ENCODE data around the gene IL17F. TPM values are rescaled to one million over a fixed set of nuclear protein-coding genes. Genes with fewer than 3 reads are reported as not detected.

Gene IL17F
- total RNA-seq, 1 experiment from 2014 or later = not detected

DNA sequence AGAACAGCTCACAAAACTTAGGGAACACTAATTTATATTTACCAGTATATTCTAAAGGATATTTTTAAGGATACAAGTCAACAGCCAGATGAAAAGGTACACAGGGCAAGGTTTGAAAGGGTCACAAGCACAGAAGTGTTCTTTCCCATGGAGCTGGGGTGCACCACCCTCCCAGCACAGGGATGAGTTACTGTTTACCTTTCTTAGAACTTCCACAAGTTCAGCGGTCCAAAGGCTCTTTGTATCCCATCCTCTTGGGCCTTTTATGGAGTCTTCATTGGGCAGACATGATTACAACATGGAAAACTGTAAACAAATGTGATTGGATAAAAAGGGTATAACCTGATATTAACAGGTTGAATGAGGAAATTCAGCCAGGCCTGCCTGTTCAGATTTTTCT lies 1.1 kb upstream of the IL17F start:
- DNase-seq (ENCODE audit: low read depth, low spot score) (no peak), ATAC-seq (no peak)
- Histone ChIP-seq H3K9me3 (ENCODE audit: control insufficient read depth in 1 of 2, insufficient read depth in 1 of 2, low read depth in 1 of 2, low read length in 2 of 2) (no peaks in the 10 kb centered on the region), H2AFZ (ENCODE audit: low read depth, low read length, poor library complexity, severe bottlenecking) (no peak overlapping the region), H3K4me1 (ENCODE audit: control insufficient read depth in 1 of 2, insufficient read depth in 2 of 2, low read length in 2 of 2) (no peaks in the 10 kb centered on the region), H4K20me1 (ENCODE audit: insufficient read depth) (no peaks in the 10 kb centered on the region), H3K4me3 (replicated peaks in 1 of 2; ENCODE audit: low read depth in 1 of 2, low read length in 2 of 2) (no peak overlapping the region), H3K36me3 (ENCODE audit: control insufficient read depth in 1 of 2, insufficient read depth in 2 of 2, low read length in 2 of 2) (no peaks in the 10 kb centered on the region), H3K27me3 (ENCODE audit: insufficient read depth, low read length) (peaks cover 16% of the 10 kb centered on the region; the same call in 1 of the 2 replicates), H3K4me2 (ENCODE audit: low read length) (no peak overlapping the region), H3K9me2 (ENCODE audit: insufficient read depth) (no peaks in the 10 kb centered on the region), H3K27ac (ENCODE audit: low read depth, low read length) (no peak overlapping the region), H3K79me2 (ENCODE audit: insufficient read depth, low read length) (no peaks in the 10 kb centered on the region), H3K9ac (ENCODE audit: low read length) (no peak overlapping the region)
- intact Hi-C loops (cut with micrococcal nuclease) = no loop called here
- ChIA-PET CTCF (no interaction called here), RAD21 (ENCODE audit: low non-redundant PET in 1 of 2, low total read pairs in 2 of 2, uncharacterized antibody in 2 of 2, unreplicated experiment in 2 of 2) (no interaction called here), POLR2A (no interaction called here)
- BruUV-seq (replicated peaks) = no TSS peak
- TF ChIP-seq JUND (IDR thresholded peaks at IDR 0.05) = no peak
- TF ChIP-seq EZH2phosphoT487 (IDR thresholded peaks at IDR 0.05; ENCODE audit: borderline replicate concordance) = no peak
- TF ChIP-seq EZH2 (IDR thresholded peaks at IDR 0.05) = no peak
- no peak for TF ChIP-seq FOSL1 (IDR thresholded peaks at IDR 0.05; ENCODE audit: low read depth)
- TF ChIP-seq, protein P1, sequence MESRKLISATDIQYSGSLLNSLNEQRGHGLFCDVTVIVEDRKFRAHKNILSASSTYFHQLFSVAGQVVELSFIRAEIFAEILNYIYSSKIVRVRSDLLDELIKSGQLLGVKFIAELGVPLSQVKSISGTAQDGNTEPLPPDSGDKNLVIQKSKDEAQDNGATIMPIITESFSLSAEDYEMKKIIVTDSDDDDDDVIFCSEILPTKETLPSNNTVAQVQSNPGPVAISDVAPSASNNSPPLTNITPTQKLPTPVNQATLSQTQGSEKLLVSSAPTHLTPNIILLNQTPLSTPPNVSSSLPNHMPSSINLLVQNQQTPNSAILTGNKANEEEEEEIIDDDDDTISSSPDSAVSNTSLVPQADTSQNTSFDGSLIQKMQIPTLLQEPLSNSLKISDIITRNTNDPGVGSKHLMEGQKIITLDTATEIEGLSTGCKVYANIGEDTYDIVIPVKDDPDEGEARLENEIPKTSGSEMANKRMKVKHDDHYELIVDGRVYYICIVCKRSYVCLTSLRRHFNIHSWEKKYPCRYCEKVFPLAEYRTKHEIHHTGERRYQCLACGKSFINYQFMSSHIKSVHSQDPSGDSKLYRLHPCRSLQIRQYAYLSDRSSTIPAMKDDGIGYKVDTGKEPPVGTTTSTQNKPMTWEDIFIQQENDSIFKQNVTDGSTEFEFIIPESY (IDR thresholded peaks at IDR 0.05; ENCODE audit: extremely low read depth, insufficient replicate concordance, low read length) = no peak
- no peak for TF ChIP-seq ELF1 (IDR thresholded peaks at IDR 0.05; ENCODE audit: borderline replicate concordance, low read depth)
- TF ChIP-seq ZFX (IDR thresholded peaks at IDR 0.05) = no peak
- TF ChIP-seq SIN3A (IDR thresholded peaks at IDR 0.05; ENCODE audit: low read depth) = no peak
- TF ChIP-seq, protein P2, sequence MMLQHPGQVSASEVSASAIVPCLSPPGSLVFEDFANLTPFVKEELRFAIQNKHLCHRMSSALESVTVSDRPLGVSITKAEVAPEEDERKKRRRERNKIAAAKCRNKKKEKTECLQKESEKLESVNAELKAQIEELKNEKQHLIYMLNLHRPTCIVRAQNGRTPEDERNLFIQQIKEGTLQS (IDR thresholded peaks at IDR 0.05) = no peak
- no peak for TF ChIP-seq ZNF274 (IDR thresholded peaks at IDR 0.05; ENCODE audit: low read depth, low read length)
- TF ChIP-seq CBX3 (IDR thresholded peaks at IDR 0.05; ENCODE audit: low read depth) = no peak
- TF ChIP-seq CEBPB (IDR thresholded peaks at IDR 0.05; ENCODE audit: low read depth) = no peak
- TF ChIP-seq, protein P3, sequence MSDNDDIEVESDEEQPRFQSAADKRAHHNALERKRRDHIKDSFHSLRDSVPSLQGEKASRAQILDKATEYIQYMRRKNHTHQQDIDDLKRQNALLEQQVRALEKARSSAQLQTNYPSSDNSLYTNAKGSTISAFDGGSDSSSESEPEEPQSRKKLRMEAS (IDR thresholded peaks at IDR 0.05) = no peak
- TF ChIP-seq SP1 (IDR thresholded peaks at IDR 0.05; ENCODE audit: low read depth) = no peak
- TF ChIP-seq RAD21 (IDR thresholded peaks at IDR 0.05; ENCODE audit: low read depth) = no peak
- TF ChIP-seq, protein P4, sequence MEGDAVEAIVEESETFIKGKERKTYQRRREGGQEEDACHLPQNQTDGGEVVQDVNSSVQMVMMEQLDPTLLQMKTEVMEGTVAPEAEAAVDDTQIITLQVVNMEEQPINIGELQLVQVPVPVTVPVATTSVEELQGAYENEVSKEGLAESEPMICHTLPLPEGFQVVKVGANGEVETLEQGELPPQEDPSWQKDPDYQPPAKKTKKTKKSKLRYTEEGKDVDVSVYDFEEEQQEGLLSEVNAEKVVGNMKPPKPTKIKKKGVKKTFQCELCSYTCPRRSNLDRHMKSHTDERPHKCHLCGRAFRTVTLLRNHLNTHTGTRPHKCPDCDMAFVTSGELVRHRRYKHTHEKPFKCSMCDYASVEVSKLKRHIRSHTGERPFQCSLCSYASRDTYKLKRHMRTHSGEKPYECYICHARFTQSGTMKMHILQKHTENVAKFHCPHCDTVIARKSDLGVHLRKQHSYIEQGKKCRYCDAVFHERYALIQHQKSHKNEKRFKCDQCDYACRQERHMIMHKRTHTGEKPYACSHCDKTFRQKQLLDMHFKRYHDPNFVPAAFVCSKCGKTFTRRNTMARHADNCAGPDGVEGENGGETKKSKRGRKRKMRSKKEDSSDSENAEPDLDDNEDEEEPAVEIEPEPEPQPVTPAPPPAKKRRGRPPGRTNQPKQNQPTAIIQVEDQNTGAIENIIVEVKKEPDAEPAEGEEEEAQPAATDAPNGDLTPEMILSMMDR (IDR thresholded peaks at IDR 0.05 in 2 of 3, conservative IDR thresholded peaks at IDR 0.05 in 1 of 3; ENCODE audit: borderline replicate concordance in 1 of 3, insufficient read depth in 1 of 3, low read depth in 2 of 3, low read length in 2 of 3) = no peak
- TF ChIP-seq EGR1 (IDR thresholded peaks at IDR 0.05; ENCODE audit: low read depth) = no peak
- no peak for TF ChIP-seq POLR2AphosphoS5 (IDR thresholded peaks at IDR 0.05; ENCODE audit: low read depth, low read length)
- TF ChIP-seq SRF (IDR thresholded peaks at IDR 0.05; ENCODE audit: low read depth) = no peak
